HCT116 (cell line): ENCODE results near the gene MTA3. TPM values are rescaled to one million over a fixed set of nuclear protein-coding genes. Genes with fewer than 3 reads are reported as not detected.

ENCODE experiments used
- ATAC-seq: fragments of 200-7000 bp; cut with Tn5 transposase; 2 replicates; pipeline ENCODE4 v1.9.1; 2020; ENCODE audit warnings: mild to moderate bottlenecking, moderate library complexity
- BruUV-seq: library from RNA; stranded (reverse); fragments of 400-500 nt; replicated peaks from 2 replicates; lab custom pipeline; 2021; lab: Mats Ljungman, UMichigan
- CTCF ChIA-PET: fragments of 300-600 bp; sonication (Branson Sonifier 250); formaldehyde crosslinking; loops from one replicate; lab custom pipeline; 2021; ENCODE audit warnings: antibody characterized with exemption; lab: Charles Lee
- POLR2A ChIA-PET: fragments of 300-600, 350-600 bp; sonication (Branson Sonifier 250); formaldehyde crosslinking; loops from one replicate; lab custom pipeline; 2021; ENCODE audit warnings: antibody characterized with exemption; lab: Charles Lee
- RAD21 ChIA-PET, 2 experiments: fragments of 300-600 bp; sonication (Branson Sonifier 250); formaldehyde crosslinking; loops; one replicate each; lab custom pipeline; 2023; ENCODE audit warnings: low total read pairs in 2 of 2; ENCODE audit not compliant: uncharacterized antibody in 2 of 2, unreplicated experiment in 2 of 2, low non-redundant PET in 1 of 2; lab: Charles Lee
- DNase-seq: peaks from one replicate; pipeline ENCODE4 v3.0.0-alpha.2; 2010; ENCODE audit warnings: low read depth, low spot score
- H2AFZ ChIP-seq: fragments of 200-600 bp; shearing (Covaris generic), sonication (generic); 2 replicates; pipeline ENCODE4 v1.6.1; 2017; ENCODE audit warnings: low read depth, mixed run types, mixed read lengths, antibody characterized with exemption, low read length; ENCODE audit not compliant: poor library complexity, severe bottlenecking
- H3K27ac ChIP-seq: 2 replicates; pipeline ENCODE4 v1.5.1; 2012; ENCODE audit warnings: low read depth, low read length
- H3K27me3 ChIP-seq: fragments of 200-600 bp; sonication (generic); 2 replicates; pipeline ENCODE4 v1.6.1; 2016; ENCODE audit warnings: mixed run types, low read length, mixed read lengths; ENCODE audit not compliant: insufficient read depth
- H3K36me3 ChIP-seq, 2 experiments: fragments of 200-500 bp in 1 of 2; fragments of 200-600 bp in 1 of 2; sonication (Bioruptor generic) in 1 of 2; sonication (generic) in 1 of 2; 2 replicates each; pipeline versions ENCODE4 v1.5.1 to v1.6.1; 2014 to 2016; ENCODE audit warnings: low read length in 2 of 2, inconsistent platforms in 1 of 2, mixed read lengths in 1 of 2, mixed run types in 1 of 2; ENCODE audit not compliant: insufficient read depth in 2 of 2, control insufficient read depth in 1 of 2
- H3K4me1 ChIP-seq, 2 experiments: fragments of 200-600 bp in 1 of 2; sonication (generic) in 1 of 2; 2 replicates each; pipeline versions ENCODE4 v1.5.1 to v1.6.1; 2012 to 2017; ENCODE audit warnings: low read length in 2 of 2, inconsistent platforms in 1 of 2, mild to moderate bottlenecking in 1 of 2, mixed read lengths in 1 of 2, mixed run types in 1 of 2, moderate library complexity in 1 of 2; ENCODE audit not compliant: insufficient read depth in 2 of 2, control insufficient read depth in 1 of 2
- H3K4me2 ChIP-seq: fragments of 200-600 bp; sonication (generic); 2 replicates; pipeline ENCODE4 v1.6.1; 2017; ENCODE audit warnings: mixed run types, low read length, mixed read lengths
- H3K4me3 ChIP-seq, 2 experiments: fragments of 200-600 bp in 1 of 2; sonication (generic) in 1 of 2; replicated peaks in 1 of 2; 2 replicates each; pipeline ENCODE4 v1.5.1; 2011 to 2016; ENCODE audit warnings: low read length in 2 of 2, control low read depth in 1 of 2, low read depth in 1 of 2, mild to moderate bottlenecking in 1 of 2, mixed read lengths in 1 of 2, mixed run types in 1 of 2
- H3K79me2 ChIP-seq: fragments of 200-600 bp; sonication (generic); 2 replicates; pipeline ENCODE4 v1.6.1; 2017; ENCODE audit warnings: mild to moderate bottlenecking, mixed run types, low read length, moderate library complexity, mixed read lengths; ENCODE audit not compliant: insufficient read depth
- H3K9ac ChIP-seq: fragments of 200-600 bp; sonication (generic); 2 replicates; pipeline ENCODE4 v1.6.1; 2016; ENCODE audit warnings: low read length, mixed read lengths
- H3K9me2 ChIP-seq: fragments of 200-600 bp; sonication (generic), shearing (Covaris generic); 2 replicates; pipeline ENCODE4 v1.6.1; 2017; ENCODE audit warnings: mixed run types, mild to moderate bottlenecking, moderate library complexity; ENCODE audit not compliant: insufficient read depth
- H3K9me3 ChIP-seq, 2 experiments: fragments of 200-500 bp in 1 of 2; fragments of 200-600 bp in 1 of 2; sonication (Bioruptor generic) in 1 of 2; sonication (generic) in 1 of 2; 2 replicates each; pipeline ENCODE4 v1.6.1; 2014 to 2017; ENCODE audit warnings: low read length in 2 of 2, mixed read lengths in 2 of 2, inconsistent platforms in 1 of 2, low read depth in 1 of 2, mild to moderate bottlenecking in 1 of 2, mixed run types in 1 of 2, moderate library complexity in 1 of 2; ENCODE audit not compliant: control insufficient read depth in 1 of 2, insufficient read depth in 1 of 2
- H4K20me1 ChIP-seq: fragments of 200-600 bp; sonication (generic), shearing (Covaris generic); 2 replicates; pipeline ENCODE4 v1.6.1; 2017; ENCODE audit warnings: mixed run types, mild to moderate bottlenecking, moderate library complexity; ENCODE audit not compliant: insufficient read depth
- CBX3 ChIP-seq: IDR thresholded peaks from 2 replicates; pipeline ENCODE4 v1.6.1; 2012; ENCODE audit warnings: low read depth
- EGR1 ChIP-seq: IDR thresholded peaks from 2 replicates; pipeline ENCODE4 v1.6.1; 2012; ENCODE audit warnings: low read depth
- EZH2 ChIP-seq: fragments of 200-600 bp; sonication (generic); IDR thresholded peaks from 2 replicates; pipeline ENCODE4 v1.6.1; 2017; ENCODE audit warnings: antibody characterized with exemption, mixed run types
- JUND ChIP-seq: IDR thresholded peaks from 2 replicates; pipeline ENCODE4 v1.6.1; 2012
- POLR2A ChIP-seq: IDR thresholded peaks from 2 replicates; pipeline ENCODE4 v1.7.0; 2011; ENCODE audit warnings: borderline replicate concordance; ENCODE audit not compliant: insufficient read depth, insufficient read length; ENCODE audit errors: extremely low read depth
- RAD21 ChIP-seq: IDR thresholded peaks from 2 replicates; pipeline ENCODE4 v1.6.1; 2012; ENCODE audit warnings: low read depth, mild to moderate bottlenecking
- SIN3A ChIP-seq: IDR thresholded peaks from 2 replicates; pipeline ENCODE4 v1.6.1; 2012; ENCODE audit warnings: low read depth
- SP1 ChIP-seq: IDR thresholded peaks from 2 replicates; pipeline ENCODE4 v1.6.1; 2012; ENCODE audit warnings: low read depth
- SRF ChIP-seq: IDR thresholded peaks from 2 replicates; pipeline ENCODE4 v1.6.1; 2012; ENCODE audit warnings: low read depth
- YY1 ChIP-seq: IDR thresholded peaks from 2 replicates; pipeline ENCODE4 v1.6.1; 2011; ENCODE audit warnings: low read length, low read depth, moderate library complexity, mild to moderate bottlenecking; ENCODE audit not compliant: insufficient replicate concordance; ENCODE audit errors: extremely low read depth
- ZFX ChIP-seq: fragments of 450-650 bp; IDR thresholded peaks from 2 replicates; pipeline ENCODE4 v1.6.1; 2017
- intact Hi-C: fragments of 100-400 bp; cut with micrococcal nuclease; formaldehyde crosslinking; loops from 2 replicates; pipeline ENCODE4 v1.10.0; 2022
- total RNA-seq: library from RNA; stranded (reverse); gene quantifications from one replicate; pipeline ENCODE4 v1.2.1, GENCODE V29; 2021; ENCODE audit not compliant: unreplicated experiment
- TF ChIP-seq, protein P1 (sequence below): IDR thresholded peaks from 2 replicates; pipeline ENCODE4 v1.6.1; 2012

Gene MTA3
- total RNA-seq, 1 experiment from 2014 or later, result 46.3 TPM

DNA sequence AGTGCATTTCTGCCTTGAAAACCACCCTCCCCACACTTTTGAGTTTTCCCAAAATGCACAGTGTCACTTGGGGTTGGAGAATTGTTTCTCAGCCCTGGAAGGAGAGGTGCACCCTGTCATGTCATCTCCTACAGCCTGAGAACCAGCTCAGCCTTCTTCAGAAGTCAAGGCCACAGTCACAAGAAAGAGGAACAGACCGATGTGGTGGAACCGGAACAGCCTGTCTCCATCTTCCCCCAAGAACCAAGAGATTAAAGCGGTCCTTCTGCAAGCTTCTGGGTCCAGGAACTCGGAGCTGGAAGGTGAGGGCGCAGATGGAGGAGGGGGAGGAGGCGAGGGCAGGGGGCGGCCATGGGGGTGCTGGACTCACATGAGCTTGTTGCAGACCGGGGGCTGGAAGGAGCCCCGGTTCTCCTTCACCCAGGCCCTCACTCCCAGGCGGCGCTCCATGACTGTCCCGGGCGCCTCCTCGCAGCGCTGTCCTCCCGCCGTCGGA, 223.7 kb downstream of the MTA3 start:
- Histone ChIP-seq H3K9ac (no peak overlapping the region), H2AFZ (no peak overlapping the region), H4K20me1 (no peaks in the 10 kb centered on the region), H3K4me2 (no peak overlapping the region), H3K79me2 (no peaks in the 10 kb centered on the region), H3K36me3 (no peaks in the 10 kb centered on the region), H3K27ac (no peak overlapping the region), H3K27me3 (no peaks in the 10 kb centered on the region), H3K9me2 (no peaks in the 10 kb centered on the region), H3K9me3 (no peaks in the 10 kb centered on the region), H3K4me3 (no peak overlapping the region), H3K4me1 (no peaks in the 10 kb centered on the region)
- ChIA-PET RAD21 (no interaction called here), POLR2A (no interaction called here), CTCF (no interaction called here)
- ATAC-seq (no peak), DNase-seq (no peak)
- no TSS peak for BruUV-seq
- intact Hi-C loops, result no loop called here
- TF ChIP-seq EGR1, result no peak
- TF ChIP-seq, protein P1, sequence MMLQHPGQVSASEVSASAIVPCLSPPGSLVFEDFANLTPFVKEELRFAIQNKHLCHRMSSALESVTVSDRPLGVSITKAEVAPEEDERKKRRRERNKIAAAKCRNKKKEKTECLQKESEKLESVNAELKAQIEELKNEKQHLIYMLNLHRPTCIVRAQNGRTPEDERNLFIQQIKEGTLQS, result no peak
- TF ChIP-seq SIN3A, result no peak
- TF ChIP-seq SP1, result no peak
- no peak for TF ChIP-seq YY1
- TF ChIP-seq EZH2, result no peak
- no peak for TF ChIP-seq RAD21
- TF ChIP-seq POLR2A, result no peak
- TF ChIP-seq CBX3, result no peak
- no peak for TF ChIP-seq JUND

DNA sequence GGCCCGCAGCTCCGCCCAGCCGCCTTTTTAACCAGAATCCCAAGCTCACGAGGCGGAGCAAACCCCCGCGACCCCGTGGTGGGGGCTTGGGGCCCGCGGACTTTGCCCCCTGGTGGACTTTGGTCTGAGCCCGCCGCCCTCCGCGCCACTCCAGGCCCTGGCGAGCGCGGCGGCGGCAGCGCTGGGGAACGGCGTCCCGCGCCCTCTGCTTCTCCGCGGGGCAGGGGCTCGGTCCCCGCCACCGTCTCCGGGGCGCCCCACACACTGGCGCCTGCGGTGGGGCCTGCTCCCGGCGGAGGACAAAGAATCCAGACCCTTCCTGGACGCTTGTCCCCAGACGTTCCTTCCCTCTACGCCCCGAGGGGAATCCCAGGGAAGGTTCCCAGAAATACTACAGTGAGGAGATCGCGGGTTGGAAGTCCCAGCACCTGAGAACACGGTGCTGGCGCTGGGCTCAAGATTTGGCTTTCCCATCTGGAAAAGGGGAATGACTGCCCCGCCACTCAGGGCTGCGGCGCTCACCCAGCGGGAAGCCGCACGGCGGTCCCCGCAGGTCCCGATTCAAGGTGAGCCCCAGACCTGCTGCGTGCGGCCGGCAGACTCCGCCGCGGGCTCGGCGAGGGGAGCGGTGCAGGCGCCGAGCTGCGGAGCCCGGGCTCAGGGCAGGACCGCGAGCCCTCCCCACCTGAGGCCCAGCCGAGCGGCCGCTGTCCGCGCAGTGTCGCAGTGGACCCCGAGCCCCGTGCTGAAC, 224.3 kb downstream of the MTA3 start, which contains the start of gene HAAO:
Gene HAAO (minus strand): TSS at position 1 of the 751 bp plus-strand sequence. CDS start 47 bp downstream, outside the sequence.
- ChIA-PET RAD21 (no interaction called here), CTCF (no interaction called here), POLR2A (no interaction called here)
- no peak within 1 kb of the TSS for H3K9ac ChIP-seq
- DNase-seq, result no peak
- no peak within 1 kb of the TSS for H3K27ac ChIP-seq
- no peaks in the 10 kb centered on the region for H4K20me1 ChIP-seq
- H3K79me2 ChIP-seq, result no peaks in the 10 kb centered on the region
- H3K27me3 ChIP-seq, result no peaks in the 10 kb centered on the region
- H3K4me3 ChIP-seq, result no peak within 1 kb of the TSS
- H3K9me3 ChIP-seq, result no peaks in the 10 kb centered on the region
- no peaks in the 10 kb centered on the region for H3K9me2 ChIP-seq
- H2AFZ ChIP-seq, result no peak within 1 kb of the TSS
- no peak for ATAC-seq
- intact Hi-C loops, result no loop called here
- no peaks in the 10 kb centered on the region for H3K36me3 ChIP-seq
- TF ChIP-seq SRF, result no peak
- TF ChIP-seq ZFX, result no peak
- TF ChIP-seq, protein P1, result no peak
- no TSS peak for BruUV-seq
- H3K4me2 ChIP-seq, result no peak within 1 kb of the TSS
- H3K4me1 ChIP-seq, result no peaks in the 10 kb centered on the region
